HCT116 (cell line): ENCODE measurements around the gene SPTB. TPM values are rescaled to one million over a fixed set of nuclear protein-coding genes. Genes with fewer than 3 reads are reported as not detected.

ENCODE experiments used
- ATAC-seq: fragments of 200-7000 bp; cut with Tn5 transposase; 2 replicates; pipeline ENCODE4 v1.9.1; 2020; ENCODE audit warnings: mild to moderate bottlenecking, moderate library complexity
- BruUV-seq: library from RNA; stranded (reverse); fragments of 400-500 nt; replicated peaks from 2 replicates; lab custom pipeline; 2021; lab: Mats Ljungman, UMichigan
- CTCF ChIA-PET: fragments of 300-600 bp; sonication (Branson Sonifier 250); formaldehyde crosslinking; loops from one replicate; lab custom pipeline; 2021; ENCODE audit warnings: antibody characterized with exemption; lab: Charles Lee
- POLR2A ChIA-PET: fragments of 300-600, 350-600 bp; sonication (Branson Sonifier 250); formaldehyde crosslinking; loops from one replicate; lab custom pipeline; 2021; ENCODE audit warnings: antibody characterized with exemption; lab: Charles Lee
- RAD21 ChIA-PET, 2 experiments: fragments of 300-600 bp; sonication (Branson Sonifier 250); formaldehyde crosslinking; loops; one replicate each; lab custom pipeline; 2023; ENCODE audit warnings: low total read pairs in 2 of 2; ENCODE audit not compliant: uncharacterized antibody in 2 of 2, unreplicated experiment in 2 of 2, low non-redundant PET in 1 of 2; lab: Charles Lee
- DNase-seq: peaks from one replicate; pipeline ENCODE4 v3.0.0-alpha.2; 2010; ENCODE audit warnings: low read depth, low spot score
- H2AFZ ChIP-seq: fragments of 200-600 bp; shearing (Covaris generic), sonication (generic); 2 replicates; pipeline ENCODE4 v1.6.1; 2017; ENCODE audit warnings: low read depth, mixed run types, mixed read lengths, antibody characterized with exemption, low read length; ENCODE audit not compliant: poor library complexity, severe bottlenecking
- H3K27ac ChIP-seq: 2 replicates; pipeline ENCODE4 v1.5.1; 2012; ENCODE audit warnings: low read depth, low read length
- H3K27me3 ChIP-seq: fragments of 200-600 bp; sonication (generic); 2 replicates; pipeline ENCODE4 v1.6.1; 2016; ENCODE audit warnings: mixed run types, low read length, mixed read lengths; ENCODE audit not compliant: insufficient read depth
- H3K36me3 ChIP-seq, 2 experiments: fragments of 200-500 bp in 1 of 2; fragments of 200-600 bp in 1 of 2; sonication (Bioruptor generic) in 1 of 2; sonication (generic) in 1 of 2; 2 replicates each; pipeline versions ENCODE4 v1.5.1 to v1.6.1; 2014 to 2016; ENCODE audit warnings: low read length in 2 of 2, inconsistent platforms in 1 of 2, mixed read lengths in 1 of 2, mixed run types in 1 of 2; ENCODE audit not compliant: insufficient read depth in 2 of 2, control insufficient read depth in 1 of 2
- H3K4me1 ChIP-seq, 2 experiments: fragments of 200-600 bp in 1 of 2; sonication (generic) in 1 of 2; 2 replicates each; pipeline versions ENCODE4 v1.5.1 to v1.6.1; 2012 to 2017; ENCODE audit warnings: low read length in 2 of 2, inconsistent platforms in 1 of 2, mild to moderate bottlenecking in 1 of 2, mixed read lengths in 1 of 2, mixed run types in 1 of 2, moderate library complexity in 1 of 2; ENCODE audit not compliant: insufficient read depth in 2 of 2, control insufficient read depth in 1 of 2
- H3K4me2 ChIP-seq: fragments of 200-600 bp; sonication (generic); 2 replicates; pipeline ENCODE4 v1.6.1; 2017; ENCODE audit warnings: mixed run types, low read length, mixed read lengths
- H3K4me3 ChIP-seq, 2 experiments: fragments of 200-600 bp in 1 of 2; sonication (generic) in 1 of 2; replicated peaks in 1 of 2; 2 replicates each; pipeline ENCODE4 v1.5.1; 2011 to 2016; ENCODE audit warnings: low read length in 2 of 2, control low read depth in 1 of 2, low read depth in 1 of 2, mild to moderate bottlenecking in 1 of 2, mixed read lengths in 1 of 2, mixed run types in 1 of 2
- H3K79me2 ChIP-seq: fragments of 200-600 bp; sonication (generic); 2 replicates; pipeline ENCODE4 v1.6.1; 2017; ENCODE audit warnings: mild to moderate bottlenecking, mixed run types, low read length, moderate library complexity, mixed read lengths; ENCODE audit not compliant: insufficient read depth
- H3K9ac ChIP-seq: fragments of 200-600 bp; sonication (generic); 2 replicates; pipeline ENCODE4 v1.6.1; 2016; ENCODE audit warnings: low read length, mixed read lengths
- H3K9me2 ChIP-seq: fragments of 200-600 bp; sonication (generic), shearing (Covaris generic); 2 replicates; pipeline ENCODE4 v1.6.1; 2017; ENCODE audit warnings: mixed run types, mild to moderate bottlenecking, moderate library complexity; ENCODE audit not compliant: insufficient read depth
- H3K9me3 ChIP-seq, 2 experiments: fragments of 200-500 bp in 1 of 2; fragments of 200-600 bp in 1 of 2; sonication (Bioruptor generic) in 1 of 2; sonication (generic) in 1 of 2; 2 replicates each; pipeline ENCODE4 v1.6.1; 2014 to 2017; ENCODE audit warnings: low read length in 2 of 2, mixed read lengths in 2 of 2, inconsistent platforms in 1 of 2, low read depth in 1 of 2, mild to moderate bottlenecking in 1 of 2, mixed run types in 1 of 2, moderate library complexity in 1 of 2; ENCODE audit not compliant: control insufficient read depth in 1 of 2, insufficient read depth in 1 of 2
- H4K20me1 ChIP-seq: fragments of 200-600 bp; sonication (generic), shearing (Covaris generic); 2 replicates; pipeline ENCODE4 v1.6.1; 2017; ENCODE audit warnings: mixed run types, mild to moderate bottlenecking, moderate library complexity; ENCODE audit not compliant: insufficient read depth
- CBX3 ChIP-seq: IDR thresholded peaks from 2 replicates; pipeline ENCODE4 v1.6.1; 2012; ENCODE audit warnings: low read depth
- CEBPB ChIP-seq: IDR thresholded peaks from 2 replicates; pipeline ENCODE4 v1.6.1; 2012; ENCODE audit warnings: low read depth
- EGR1 ChIP-seq: IDR thresholded peaks from 2 replicates; pipeline ENCODE4 v1.6.1; 2012; ENCODE audit warnings: low read depth
- ELF1 ChIP-seq: IDR thresholded peaks from 2 replicates; pipeline ENCODE4 v1.6.1; 2012; ENCODE audit warnings: low read depth, borderline replicate concordance
- EZH2 ChIP-seq: fragments of 200-600 bp; sonication (generic); IDR thresholded peaks from 2 replicates; pipeline ENCODE4 v1.6.1; 2017; ENCODE audit warnings: antibody characterized with exemption, mixed run types
- EZH2phosphoT487 ChIP-seq: fragments of 200-600 bp; IDR thresholded peaks from 2 replicates; pipeline ENCODE4 v1.6.1; 2018; ENCODE audit warnings: antibody characterized with exemption, borderline replicate concordance
- FOSL1 ChIP-seq: IDR thresholded peaks from 2 replicates; pipeline ENCODE4 v1.6.1; 2012; ENCODE audit warnings: low read depth
- JUND ChIP-seq: IDR thresholded peaks from 2 replicates; pipeline ENCODE4 v1.6.1; 2012
- POLR2AphosphoS5 ChIP-seq: IDR thresholded peaks from 2 replicates; pipeline ENCODE4 v1.6.1; 2011; ENCODE audit warnings: mild to moderate bottlenecking, low read depth, low read length, moderate library complexity
- RAD21 ChIP-seq: IDR thresholded peaks from 2 replicates; pipeline ENCODE4 v1.6.1; 2012; ENCODE audit warnings: low read depth, mild to moderate bottlenecking
- SIN3A ChIP-seq: IDR thresholded peaks from 2 replicates; pipeline ENCODE4 v1.6.1; 2012; ENCODE audit warnings: low read depth
- SP1 ChIP-seq: IDR thresholded peaks from 2 replicates; pipeline ENCODE4 v1.6.1; 2012; ENCODE audit warnings: low read depth
- SRF ChIP-seq: IDR thresholded peaks from 2 replicates; pipeline ENCODE4 v1.6.1; 2012; ENCODE audit warnings: low read depth
- TCF7L2 ChIP-seq: IDR thresholded peaks from 2 replicates; pipeline ENCODE4 v1.7.0; 2011; ENCODE audit warnings: borderline replicate concordance, inconsistent platforms; ENCODE audit not compliant: insufficient read depth, insufficient read length; ENCODE audit errors: extremely low read depth
- YY1 ChIP-seq: IDR thresholded peaks from 2 replicates; pipeline ENCODE4 v1.6.1; 2011; ENCODE audit warnings: low read length, low read depth, moderate library complexity, mild to moderate bottlenecking; ENCODE audit not compliant: insufficient replicate concordance; ENCODE audit errors: extremely low read depth
- ZFX ChIP-seq: fragments of 450-650 bp; IDR thresholded peaks from 2 replicates; pipeline ENCODE4 v1.6.1; 2017
- ZNF274 ChIP-seq: fragments of 200-500 bp; sonication (Bioruptor generic); IDR thresholded peaks from 2 replicates; pipeline ENCODE4 v1.6.1; 2014; ENCODE audit warnings: mild to moderate bottlenecking, low read depth, low read length, inconsistent platforms
- intact Hi-C: fragments of 100-400 bp; cut with micrococcal nuclease; formaldehyde crosslinking; loops from 2 replicates; pipeline ENCODE4 v1.10.0; 2022
- total RNA-seq: library from RNA; stranded (reverse); gene quantifications from one replicate; pipeline ENCODE4 v1.2.1, GENCODE V29; 2021; ENCODE audit not compliant: unreplicated experiment
- TF ChIP-seq, protein P1 (sequence below): IDR thresholded peaks from 2 replicates; pipeline ENCODE4 v1.6.1; 2012; ENCODE audit warnings: low read depth
- TF ChIP-seq, protein P2 (sequence below): IDR thresholded peaks from 2 replicates; pipeline ENCODE4 v1.6.1; 2012
- TF ChIP-seq, protein P3 (sequence below): IDR thresholded peaks from 2 replicates; pipeline ENCODE4 v1.6.1; 2012
- TF ChIP-seq, protein P4 (sequence below), 3 experiments: fragments of 200-600 bp in 1 of 3; sonication (generic) in 1 of 3; IDR thresholded peaks in 2 of 3; conservative IDR thresholded peaks in 1 of 3; 2 replicates each; pipeline ENCODE4 v1.5.1; 2012 to 2017; ENCODE audit warnings: low read depth in 2 of 3, low read length in 2 of 3, antibody characterized with exemption in 1 of 3, borderline replicate concordance in 1 of 3, control low read depth in 1 of 3, mild to moderate bottlenecking in 1 of 3, mixed read lengths in 1 of 3, mixed run types in 1 of 3, moderate library complexity in 1 of 3; ENCODE audit not compliant: insufficient read depth in 1 of 3

SPTB gene
- total RNA-seq, 1 experiment from 2014 or later: 4.2 TPM

DNA sequence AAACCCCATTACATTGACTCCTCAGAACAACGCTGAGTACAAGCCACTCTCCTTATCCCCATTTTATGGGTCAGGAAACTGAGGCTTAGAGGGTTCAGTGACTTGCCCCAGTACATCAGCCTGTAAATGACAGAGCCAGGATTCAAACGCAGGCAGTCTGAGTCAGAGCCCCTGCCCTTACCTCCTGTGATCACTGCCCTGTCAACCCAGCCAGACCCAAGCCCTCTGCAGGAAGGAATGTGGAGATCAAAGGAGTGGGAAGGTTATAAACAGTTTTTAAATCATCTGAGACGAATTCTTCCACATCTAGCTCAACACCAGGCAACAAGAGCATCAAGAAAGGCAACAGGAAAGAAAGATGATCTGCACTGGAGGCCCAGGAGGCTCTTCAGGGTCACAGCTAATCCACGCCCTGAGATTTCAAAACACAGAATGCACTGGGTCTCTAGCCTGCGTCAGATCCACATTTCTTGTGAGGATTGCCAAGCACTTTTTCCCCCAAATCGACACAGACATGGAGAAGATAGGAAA, 38.5 kb downstream of the SPTB start:
- RAD21 ChIA-PET: interaction anchor here in 1 of 2 experiments (0.6 kb wide), 1 partner anchor 18 kb away, joined by 3 read pairs; no protein-coding TSS in a partner anchor
- intact Hi-C loops: no loop called here

More for the DNA sequence above, 38.5 kb downstream of the SPTB start:
- Histone ChIP-seq H2AFZ (no peak overlapping the region), H3K4me3 (no peak overlapping the region), H3K9me3 (no peaks in the 10 kb centered on the region), H3K4me1 (peaks cover 20 to 34% of the 10 kb centered on the region in 2 experiments)
- ChIA-PET CTCF (interaction anchor here (0.6 to 2.0 kb wide), 7 partner anchors 10 to 203 kb away, joined by 3 to 9 read pairs (median 4); partner anchors contain the start of gene SPTB), POLR2A (interaction anchor here (0.6 kb wide), 1 partner anchor 16 kb away, joined by 3 read pairs; no protein-coding TSS in a partner anchor)
- ATAC-seq: peak; percentile 97
- no peak for TF ChIP-seq YY1
- no peak for TF ChIP-seq CEBPB
- no peak for TF ChIP-seq SRF
- TF ChIP-seq SIN3A: peak; percentile 23; the same call in 1 of the 2 replicates
- no peak for TF ChIP-seq EGR1
- no peak for TF ChIP-seq ELF1
- TF ChIP-seq, protein P1, sequence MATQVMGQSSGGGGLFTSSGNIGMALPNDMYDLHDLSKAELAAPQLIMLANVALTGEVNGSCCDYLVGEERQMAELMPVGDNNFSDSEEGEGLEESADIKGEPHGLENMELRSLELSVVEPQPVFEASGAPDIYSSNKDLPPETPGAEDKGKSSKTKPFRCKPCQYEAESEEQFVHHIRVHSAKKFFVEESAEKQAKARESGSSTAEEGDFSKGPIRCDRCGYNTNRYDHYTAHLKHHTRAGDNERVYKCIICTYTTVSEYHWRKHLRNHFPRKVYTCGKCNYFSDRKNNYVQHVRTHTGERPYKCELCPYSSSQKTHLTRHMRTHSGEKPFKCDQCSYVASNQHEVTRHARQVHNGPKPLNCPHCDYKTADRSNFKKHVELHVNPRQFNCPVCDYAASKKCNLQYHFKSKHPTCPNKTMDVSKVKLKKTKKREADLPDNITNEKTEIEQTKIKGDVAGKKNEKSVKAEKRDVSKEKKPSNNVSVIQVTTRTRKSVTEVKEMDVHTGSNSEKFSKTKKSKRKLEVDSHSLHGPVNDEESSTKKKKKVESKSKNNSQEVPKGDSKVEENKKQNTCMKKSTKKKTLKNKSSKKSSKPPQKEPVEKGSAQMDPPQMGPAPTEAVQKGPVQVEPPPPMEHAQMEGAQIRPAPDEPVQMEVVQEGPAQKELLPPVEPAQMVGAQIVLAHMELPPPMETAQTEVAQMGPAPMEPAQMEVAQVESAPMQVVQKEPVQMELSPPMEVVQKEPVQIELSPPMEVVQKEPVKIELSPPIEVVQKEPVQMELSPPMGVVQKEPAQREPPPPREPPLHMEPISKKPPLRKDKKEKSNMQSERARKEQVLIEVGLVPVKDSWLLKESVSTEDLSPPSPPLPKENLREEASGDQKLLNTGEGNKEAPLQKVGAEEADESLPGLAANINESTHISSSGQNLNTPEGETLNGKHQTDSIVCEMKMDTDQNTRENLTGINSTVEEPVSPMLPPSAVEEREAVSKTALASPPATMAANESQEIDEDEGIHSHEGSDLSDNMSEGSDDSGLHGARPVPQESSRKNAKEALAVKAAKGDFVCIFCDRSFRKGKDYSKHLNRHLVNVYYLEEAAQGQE: no peak
- TF ChIP-seq EZH2: no peak
- TF ChIP-seq ZFX: no peak
- TF ChIP-seq CBX3: 0 out of 2 replicates have a peak, but pooled peaks have one; percentile 29
- TF ChIP-seq, protein P2, sequence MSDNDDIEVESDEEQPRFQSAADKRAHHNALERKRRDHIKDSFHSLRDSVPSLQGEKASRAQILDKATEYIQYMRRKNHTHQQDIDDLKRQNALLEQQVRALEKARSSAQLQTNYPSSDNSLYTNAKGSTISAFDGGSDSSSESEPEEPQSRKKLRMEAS: peak; percentile 30; the same call in 1 of the 2 replicates
- TF ChIP-seq SP1: 0 out of 2 replicates have a peak, but pooled peaks have one; percentile 8
- TF ChIP-seq EZH2phosphoT487: no peak
- peak; percentile 92 for TF ChIP-seq TCF7L2
- peak; percentile 23; the same call in 1 of the 2 replicates for TF ChIP-seq FOSL1
- TF ChIP-seq, protein P3, sequence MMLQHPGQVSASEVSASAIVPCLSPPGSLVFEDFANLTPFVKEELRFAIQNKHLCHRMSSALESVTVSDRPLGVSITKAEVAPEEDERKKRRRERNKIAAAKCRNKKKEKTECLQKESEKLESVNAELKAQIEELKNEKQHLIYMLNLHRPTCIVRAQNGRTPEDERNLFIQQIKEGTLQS: no peak
- TF ChIP-seq, protein P4, sequence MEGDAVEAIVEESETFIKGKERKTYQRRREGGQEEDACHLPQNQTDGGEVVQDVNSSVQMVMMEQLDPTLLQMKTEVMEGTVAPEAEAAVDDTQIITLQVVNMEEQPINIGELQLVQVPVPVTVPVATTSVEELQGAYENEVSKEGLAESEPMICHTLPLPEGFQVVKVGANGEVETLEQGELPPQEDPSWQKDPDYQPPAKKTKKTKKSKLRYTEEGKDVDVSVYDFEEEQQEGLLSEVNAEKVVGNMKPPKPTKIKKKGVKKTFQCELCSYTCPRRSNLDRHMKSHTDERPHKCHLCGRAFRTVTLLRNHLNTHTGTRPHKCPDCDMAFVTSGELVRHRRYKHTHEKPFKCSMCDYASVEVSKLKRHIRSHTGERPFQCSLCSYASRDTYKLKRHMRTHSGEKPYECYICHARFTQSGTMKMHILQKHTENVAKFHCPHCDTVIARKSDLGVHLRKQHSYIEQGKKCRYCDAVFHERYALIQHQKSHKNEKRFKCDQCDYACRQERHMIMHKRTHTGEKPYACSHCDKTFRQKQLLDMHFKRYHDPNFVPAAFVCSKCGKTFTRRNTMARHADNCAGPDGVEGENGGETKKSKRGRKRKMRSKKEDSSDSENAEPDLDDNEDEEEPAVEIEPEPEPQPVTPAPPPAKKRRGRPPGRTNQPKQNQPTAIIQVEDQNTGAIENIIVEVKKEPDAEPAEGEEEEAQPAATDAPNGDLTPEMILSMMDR (IDR thresholded peaks at IDR 0.05 in 2 of 3, conservative IDR thresholded peaks at IDR 0.05 in 1 of 3; ENCODE audit: borderline replicate concordance in 1 of 3, insufficient read depth in 1 of 3, low read depth in 2 of 3, low read length in 2 of 3): peak; percentile 30 to 77 (median 67); a peak in 5 of 6 replicates
- TF ChIP-seq ZNF274: no peak
- peak; percentile 29; the same call in 1 of the 2 replicates for TF ChIP-seq RAD21
- no peak for TF ChIP-seq POLR2AphosphoS5
- TF ChIP-seq JUND: peak; percentile 44
- TF ChIP-seq, all 23 proteins: peak for 9
- BruUV-seq: no TSS peak
- Histone ChIP-seq H3K9me2 (no peaks in the 10 kb centered on the region), H3K27me3 (peaks cover 30% of the 10 kb centered on the region), H3K4me2 (peak overlapping the region; percentile 46), H4K20me1 (no peaks in the 10 kb centered on the region), H3K27ac (no peak overlapping the region), H3K9ac (no peak overlapping the region), H3K79me2 (no peaks in the 10 kb centered on the region), H3K36me3 (no peaks in the 10 kb centered on the region)
- peak; percentile 56 for DNase-seq
